Omental fat pad (tissue), 4 donors: ENCODE measurements around the gene STUM. TPM values are rescaled to one million over a fixed set of nuclear protein-coding genes. Genes with fewer than 3 reads are reported as not detected.
A peak's percentile ranks its signal among the peaks of the same experiment; 100 is the strongest.
"Not testable (repeated sequence)": the region's sequence is repeated elsewhere in the genome, so short reads cannot be mapped to it uniquely, and the experiment has no call there.

Experiments used
- ATAC-seq: fragments of 150-250 bp; one replicate; pipeline ENCODE4 v1.9.1; 2016; ENCODE audit warnings: mild to moderate bottlenecking, moderate library complexity; ENCODE audit not compliant: low FRiP score
- DNase-seq: peaks from one replicate; pipeline ENCODE4 v3.0.0-alpha.2; 2019; ENCODE audit warnings: low spot score
- total RNA-seq, 4 donors: library from RNA; depleted of rRNA; stranded (reverse); fragments of >200 nt; gene quantifications; one replicate each; pipeline ENCODE4 v1.1.0, GENCODE V29; 2016
- TF ChIP-seq, protein P1 (sequence below), 3 donors: fragments of 450-650 bp; IDR thresholded peaks; one replicate each; pipeline ENCODE4 v1.5.1; 2016 to 2017; ENCODE audit warnings: antibody characterized with exemption in 3 of 3, mild to moderate bottlenecking in 3 of 3, moderate library complexity in 2 of 3

STUM gene
- total RNA-seq, 4 donors from 2014 or later, result 1.9 to 2.8 (median 2.2) TPM

DNA sequence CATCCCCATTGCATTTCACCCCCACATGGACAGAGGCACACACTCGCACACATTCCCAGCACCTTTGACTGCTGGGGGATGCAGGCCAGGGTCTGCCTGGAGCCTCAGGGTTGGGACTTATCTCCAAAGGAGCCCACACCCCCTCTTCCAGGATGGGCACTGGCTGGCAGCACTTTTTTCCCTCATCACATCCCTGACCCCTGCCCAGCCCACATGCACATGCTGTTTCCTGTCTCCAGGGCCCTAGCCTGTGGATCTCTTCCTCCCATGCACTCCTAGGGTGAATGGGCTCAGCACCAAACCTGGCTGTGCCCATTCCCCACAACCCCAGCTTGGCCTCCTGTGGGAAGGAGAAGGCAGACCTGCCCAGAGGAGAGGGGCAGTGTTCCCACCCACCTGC is 59.3 kb downstream of the STUM start:
- no peak for ATAC-seq
- TF ChIP-seq, protein P1, sequence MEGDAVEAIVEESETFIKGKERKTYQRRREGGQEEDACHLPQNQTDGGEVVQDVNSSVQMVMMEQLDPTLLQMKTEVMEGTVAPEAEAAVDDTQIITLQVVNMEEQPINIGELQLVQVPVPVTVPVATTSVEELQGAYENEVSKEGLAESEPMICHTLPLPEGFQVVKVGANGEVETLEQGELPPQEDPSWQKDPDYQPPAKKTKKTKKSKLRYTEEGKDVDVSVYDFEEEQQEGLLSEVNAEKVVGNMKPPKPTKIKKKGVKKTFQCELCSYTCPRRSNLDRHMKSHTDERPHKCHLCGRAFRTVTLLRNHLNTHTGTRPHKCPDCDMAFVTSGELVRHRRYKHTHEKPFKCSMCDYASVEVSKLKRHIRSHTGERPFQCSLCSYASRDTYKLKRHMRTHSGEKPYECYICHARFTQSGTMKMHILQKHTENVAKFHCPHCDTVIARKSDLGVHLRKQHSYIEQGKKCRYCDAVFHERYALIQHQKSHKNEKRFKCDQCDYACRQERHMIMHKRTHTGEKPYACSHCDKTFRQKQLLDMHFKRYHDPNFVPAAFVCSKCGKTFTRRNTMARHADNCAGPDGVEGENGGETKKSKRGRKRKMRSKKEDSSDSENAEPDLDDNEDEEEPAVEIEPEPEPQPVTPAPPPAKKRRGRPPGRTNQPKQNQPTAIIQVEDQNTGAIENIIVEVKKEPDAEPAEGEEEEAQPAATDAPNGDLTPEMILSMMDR (IDR thresholded peaks at IDR 0.05), result no peak
- DNase-seq, result no peak

DNA sequence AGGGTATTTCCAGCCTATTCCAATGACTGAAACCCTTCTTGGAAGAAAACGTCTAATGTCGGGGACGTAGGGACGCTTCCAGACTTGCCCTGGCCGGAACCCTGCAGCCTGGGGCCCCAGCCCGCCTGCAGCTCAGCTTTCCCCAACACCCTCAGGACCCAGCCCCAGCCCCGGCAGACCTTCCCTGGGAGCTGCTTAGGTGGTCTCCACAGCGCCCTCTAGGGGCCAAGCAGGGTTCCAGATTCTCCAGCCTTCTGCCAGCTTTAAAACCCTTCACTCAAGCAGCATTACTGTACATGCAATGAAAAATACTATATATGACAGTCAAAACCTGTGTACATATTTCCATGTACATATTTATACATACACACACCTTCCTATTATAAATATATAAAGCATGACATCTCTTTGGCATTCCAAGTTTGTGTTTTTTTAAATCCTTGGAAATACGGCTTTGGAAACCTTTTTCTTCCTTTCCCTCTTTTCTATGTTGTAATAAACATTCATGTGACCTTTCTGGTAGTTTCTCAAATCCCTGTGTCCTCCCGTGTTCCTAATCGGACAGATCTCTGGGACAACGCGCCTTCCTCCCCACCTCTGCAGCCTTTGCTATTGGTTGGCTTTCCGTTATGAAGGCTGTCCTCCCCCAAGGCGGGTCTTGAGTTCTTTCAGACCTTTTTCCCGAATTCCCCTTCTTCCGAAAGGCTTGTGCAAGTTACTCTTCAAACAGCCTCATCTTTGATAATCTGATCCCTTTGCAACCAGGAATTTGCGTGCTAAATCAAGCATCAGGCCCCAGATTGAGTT is 60.3 kb downstream of the STUM start:
- no peak for ATAC-seq
- no peak for DNase-seq
- TF ChIP-seq, protein P1 (IDR thresholded peaks at IDR 0.05), result peak in 1 of 3 donors; percentile 12

DNA sequence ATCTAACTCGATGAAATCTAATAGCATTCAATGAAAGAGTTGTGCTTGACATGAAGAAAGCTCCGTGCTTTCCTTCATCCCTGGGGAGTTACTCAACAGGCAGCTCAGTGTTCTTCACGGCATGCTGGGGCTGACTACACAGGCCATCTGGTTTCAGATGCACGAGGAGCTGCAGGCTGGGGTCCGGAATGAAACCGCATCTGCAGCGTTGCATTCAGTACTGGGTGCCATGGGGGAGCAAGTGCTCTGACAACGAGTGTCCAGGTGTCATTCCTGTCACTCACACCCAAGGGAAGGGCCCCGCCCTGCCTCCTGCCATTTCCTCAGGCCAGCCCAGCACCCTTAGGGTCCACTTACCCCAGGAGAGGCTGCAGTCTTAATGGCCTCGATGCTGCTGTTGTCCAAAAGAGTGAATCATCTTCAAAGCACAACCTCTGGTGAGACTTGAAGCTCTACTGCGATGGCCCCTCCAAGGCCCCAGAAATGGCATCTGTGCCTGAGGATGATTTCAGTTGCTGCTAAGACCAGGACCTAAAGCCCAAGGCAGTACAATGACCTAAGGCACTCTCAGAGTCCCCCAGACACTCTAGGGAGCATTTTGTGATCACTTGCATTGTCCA is 61.4 kb downstream of the STUM start:
- no peak for DNase-seq
- TF ChIP-seq, protein P1 (IDR thresholded peaks at IDR 0.05), result no peak
- ATAC-seq, result no peak

DNA sequence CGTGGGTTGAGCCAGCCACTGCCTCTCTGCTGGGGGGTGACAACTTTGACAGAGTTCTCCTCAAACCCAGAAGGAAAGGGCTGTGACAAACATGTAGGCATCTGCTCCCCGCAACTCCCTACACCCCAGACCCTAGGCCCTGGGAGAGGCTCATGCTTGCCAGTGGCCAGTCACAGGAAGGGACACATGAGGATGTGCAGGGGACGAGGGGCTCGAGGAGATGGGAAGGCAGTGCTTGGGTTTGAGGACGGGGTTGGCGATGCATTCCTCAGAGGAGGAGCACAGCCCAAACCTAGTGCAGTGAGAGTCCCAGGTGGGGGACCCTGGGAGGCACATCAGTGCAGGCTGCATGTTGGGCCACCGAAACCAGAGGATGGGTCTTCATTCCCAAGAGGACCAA is 62.1 kb downstream of the STUM start:
- ATAC-seq (no peak), DNase-seq (no peak)
- TF ChIP-seq, protein P1 (IDR thresholded peaks at IDR 0.05), result no peak

DNA sequence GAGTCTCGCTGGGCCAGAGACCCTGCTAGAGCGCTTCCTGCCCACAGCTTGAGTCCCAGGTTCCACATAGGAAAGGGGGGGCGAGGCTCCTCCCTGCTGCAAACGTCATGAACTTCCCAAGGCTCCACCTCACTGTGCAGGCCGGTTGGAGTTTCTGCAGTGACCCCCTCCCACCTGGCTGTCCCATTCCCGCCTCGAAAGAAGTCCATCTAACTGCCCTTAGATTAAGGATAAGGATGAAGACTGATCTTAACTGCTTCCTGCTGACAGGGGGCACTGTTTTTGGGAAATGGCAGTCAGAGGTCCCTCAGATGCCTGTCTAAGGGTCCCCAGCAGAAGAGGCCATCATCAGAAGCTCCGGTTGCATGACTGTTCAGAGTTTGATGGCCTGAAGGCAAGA is 62.7 kb downstream of the STUM start:
- ATAC-seq, result no peak
- TF ChIP-seq, protein P1 (IDR thresholded peaks at IDR 0.05), result no peak
- DNase-seq, result no peak

DNA sequence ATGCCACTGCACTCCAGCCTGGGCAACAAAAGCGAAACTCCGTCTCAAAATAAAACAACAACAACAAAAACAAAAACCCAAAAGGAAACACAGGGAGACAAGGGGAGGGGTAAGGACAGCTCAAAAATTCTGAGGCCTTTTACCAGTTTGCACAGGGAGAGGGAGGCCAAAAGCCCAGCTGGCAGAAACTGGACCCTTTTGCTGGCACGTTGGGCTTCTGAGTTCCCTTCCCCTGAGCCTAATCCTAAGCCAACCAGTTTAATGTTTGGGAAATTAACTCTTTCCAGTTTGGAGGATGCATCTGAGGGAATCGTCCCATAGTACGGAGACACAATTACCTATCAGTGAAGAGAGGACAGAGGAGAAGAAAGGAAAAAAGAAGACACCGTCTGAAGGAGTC is 63.4 kb downstream of the STUM start:
- DNase-seq, ATAC-seq: not testable (repeated sequence)

DNA sequence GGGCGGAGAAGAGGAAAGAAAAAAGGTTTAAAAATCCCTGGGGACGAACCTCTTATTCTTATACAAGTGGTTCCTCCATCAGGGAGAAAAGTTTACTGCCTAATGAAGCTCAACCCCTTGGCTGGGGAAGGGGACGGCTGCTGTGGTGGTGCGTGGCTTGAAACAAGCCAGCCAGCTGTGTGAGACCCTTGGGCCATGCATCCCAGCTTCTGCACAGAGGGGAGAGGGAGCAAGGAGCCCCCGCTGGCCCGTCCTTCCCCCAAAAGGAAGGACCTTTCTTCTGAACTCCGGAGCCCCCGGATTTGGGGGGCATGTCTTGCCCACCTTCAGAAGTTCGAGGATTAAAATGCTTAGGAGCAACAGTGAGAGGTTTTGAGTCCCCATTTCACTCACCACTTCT is 67.3 kb downstream of the STUM start:
- TF ChIP-seq, protein P1 (IDR thresholded peaks at IDR 0.05), result no peak
- no peak for DNase-seq

More for the DNA sequence above, 67.3 kb downstream of the STUM start:
- ATAC-seq, result no peak
